Caco-2 (cell line): Measurements from ENCODE around the gene IFT74. TPM values are rescaled to one million over a fixed set of nuclear protein-coding genes. Genes with fewer than 3 reads are reported as not detected.

Source experiments
- BruUV-seq: library from RNA; stranded (reverse); fragments of 400-500 nt; replicated peaks from 2 replicates; lab custom pipeline; 2021; lab: Mats Ljungman, UMichigan
- CTCF ChIA-PET: fragments of 300-600 bp; sonication (Branson Sonifier 250); formaldehyde crosslinking; loops from one replicate; lab custom pipeline; 2022; ENCODE audit warnings: antibody characterized with exemption; lab: Charles Lee
- POLR2A ChIA-PET: fragments of 300-600 bp; sonication (Branson Sonifier 250); formaldehyde crosslinking; loops from one replicate; lab custom pipeline; 2022; ENCODE audit warnings: antibody characterized with exemption; lab: Charles Lee
- DNase-seq, 2 experiments: peaks; one replicate each; pipeline versions ENCODE4 v3.0.0 to v3.0.0-alpha.2; 2020 to 2022
- H3K27me3 ChIP-seq: replicated peaks from 2 replicates; pipeline ENCODE4 v1.6.0; 2011; ENCODE audit warnings: low read length; ENCODE audit not compliant: control insufficient read depth, insufficient read depth
- H3K36me3 ChIP-seq: 2 replicates; pipeline ENCODE4 v1.5.1; 2011; ENCODE audit warnings: low read length; ENCODE audit not compliant: control insufficient read depth, insufficient read depth
- H3K4me1 ChIP-seq: fragments of 250-450 bp; sonication (Bioruptor Pico); 2 replicates; pipeline ENCODE4 v1.5.1; 2020; ENCODE audit warnings: mild to moderate bottlenecking
- H3K4me3 ChIP-seq: 2 replicates; pipeline ENCODE4 v1.5.1; 2011; ENCODE audit warnings: low read depth, mild to moderate bottlenecking, control low read depth, low read length
- H3K9me3 ChIP-seq: fragments of 250-450 bp; sonication (Bioruptor Pico); 2 replicates; pipeline ENCODE4 v1.5.1; 2020; ENCODE audit warnings: mild to moderate bottlenecking, moderate library complexity
- H3K27ac Mint-ChIP-seq: one replicate; pipeline ENCODE4 v1.8.0; 2022; ENCODE audit warnings: mixed read lengths; ENCODE audit not compliant: unreplicated experiment
- H3K27me3 Mint-ChIP-seq: one replicate; pipeline ENCODE4 v1.8.0; 2022; ENCODE audit warnings: mixed read lengths; ENCODE audit not compliant: insufficient read depth, unreplicated experiment
- H3K36me3 Mint-ChIP-seq: one replicate; pipeline ENCODE4 v1.8.0; 2022; ENCODE audit warnings: mild to moderate bottlenecking, mixed read lengths; ENCODE audit not compliant: insufficient read depth, unreplicated experiment
- H3K4me1 Mint-ChIP-seq: one replicate; pipeline ENCODE4 v1.8.0; 2022; ENCODE audit warnings: low read depth, mixed read lengths; ENCODE audit not compliant: unreplicated experiment
- H3K4me3 Mint-ChIP-seq: one replicate; pipeline ENCODE4 v1.8.0; 2022; ENCODE audit warnings: mild to moderate bottlenecking, moderate library complexity, mixed read lengths; ENCODE audit not compliant: unreplicated experiment
- H3K9me3 Mint-ChIP-seq: one replicate; pipeline ENCODE4 v1.8.0; 2022; ENCODE audit warnings: mixed read lengths; ENCODE audit not compliant: unreplicated experiment
- CTCF ChIP-seq, 2 experiments: fragments of 200-600 bp in 1 of 2; IDR thresholded peaks; 1 replicate in 1 of 2; 2 replicates in 1 of 2; pipeline versions ENCODE4 v1.5.1 to v1.8.0; 2011 to 2022; ENCODE audit warnings: antibody characterized with exemption in 1 of 2, control low read depth in 1 of 2, inconsistent platforms in 1 of 2, low read depth in 1 of 2, low read length in 1 of 2, mild to moderate bottlenecking in 1 of 2, moderate library complexity in 1 of 2; ENCODE audit not compliant: insufficient read depth in 1 of 2, severe bottlenecking in 1 of 2, unreplicated experiment in 1 of 2
- intact Hi-C: fragments of 100-400 bp; cut with micrococcal nuclease; formaldehyde crosslinking; loops from one replicate; pipeline ENCODE4 v1.10.0; 2022; ENCODE audit not compliant: unreplicated experiment
- total RNA-seq: library from RNA; stranded (reverse); gene quantifications from 2 replicates; pipeline ENCODE4 v1.2.3, GENCODE V29; 2022

Gene IFT74
- total RNA-seq, 1 experiment from 2014 or later: 3.7 TPM

DNA sequence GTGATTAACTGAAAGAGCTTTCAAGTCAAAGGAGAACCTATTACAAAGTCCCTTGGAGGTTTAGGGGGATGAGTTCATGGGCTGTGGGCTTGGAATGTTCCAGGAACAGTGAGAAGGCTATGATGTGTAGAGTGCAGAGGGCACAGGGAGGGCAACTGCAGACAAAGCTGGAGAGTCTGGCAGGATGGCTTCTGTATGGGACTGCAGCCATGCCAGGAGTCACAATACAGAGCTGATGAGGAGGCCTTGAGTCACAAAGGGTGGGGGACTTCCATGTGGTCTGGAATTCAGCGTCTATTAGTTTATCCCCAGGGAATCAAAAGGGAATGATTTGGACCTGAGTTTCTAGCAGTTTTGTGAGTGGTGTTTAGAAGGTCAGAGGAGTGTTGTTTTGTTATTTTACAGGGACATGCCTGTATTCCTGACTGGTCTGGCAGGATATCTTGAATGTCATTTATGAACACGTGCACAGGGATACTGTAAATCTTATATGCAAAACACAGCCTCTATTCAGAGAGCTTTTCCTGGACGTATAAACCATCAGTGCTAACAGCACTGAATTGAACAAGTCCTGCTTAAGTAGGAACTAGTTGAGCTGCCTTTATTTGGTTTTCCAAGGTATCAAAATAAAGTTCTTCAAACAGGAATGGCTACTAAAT, 138.6 kb downstream of the IFT74 start:
- no peaks in the 10 kb centered on the region for H3K27me3 ChIP-seq
- Mint-ChIP-seq H3K27ac (no peak overlapping the region), H3K36me3 (no peaks in the 10 kb centered on the region), H3K4me1 (no peaks in the 10 kb centered on the region), H3K4me3 (no peak overlapping the region), H3K27me3 (no peaks in the 10 kb centered on the region), H3K9me3 (no peaks in the 10 kb centered on the region)
- no peak for TF ChIP-seq CTCF (IDR thresholded peaks at IDR 0.05; ENCODE audit: insufficient read depth in 1 of 2, low read depth in 1 of 2, low read length in 1 of 2, severe bottlenecking in 1 of 2, unreplicated experiment in 1 of 2)
- H3K36me3 ChIP-seq: no peaks in the 10 kb centered on the region
- no TSS peak for BruUV-seq
- CTCF ChIA-PET: no interaction called here
- intact Hi-C loops: no loop called here
- POLR2A ChIA-PET: no interaction called here
- H3K4me1 ChIP-seq: no peaks in the 10 kb centered on the region
- no peak overlapping the region for H3K4me3 ChIP-seq
- DNase-seq: no peak
- no peaks in the 10 kb centered on the region for H3K9me3 ChIP-seq

DNA sequence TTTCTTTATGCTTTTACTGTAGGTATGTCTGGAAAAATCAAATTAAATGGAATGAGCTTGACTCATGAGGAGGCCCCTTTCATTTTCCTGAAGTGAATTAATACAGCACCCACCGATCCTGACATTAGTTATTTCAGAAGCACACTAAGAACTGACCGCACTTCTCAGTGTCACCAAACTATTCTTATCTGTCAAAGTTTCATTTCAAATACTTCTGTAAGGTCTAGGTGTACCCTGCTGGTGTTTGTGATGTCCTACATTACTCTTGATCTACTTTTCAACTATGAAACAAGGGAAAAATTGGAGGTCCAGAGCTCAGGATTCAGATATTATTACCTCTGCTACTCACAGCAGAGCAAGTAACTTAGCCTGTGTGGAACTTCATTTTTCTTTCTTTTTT, 151.0 kb downstream of the IFT74 start:
- Histone ChIP-seq H3K4me3 (no peak overlapping the region), H3K27me3 (no peaks in the 10 kb centered on the region), H3K4me1 (no peaks in the 10 kb centered on the region), H3K36me3 (no peaks in the 10 kb centered on the region), H3K9me3 (no peaks in the 10 kb centered on the region)
- no peaks in the 10 kb centered on the region for H3K4me1 Mint-ChIP-seq
- H3K36me3 Mint-ChIP-seq: no peaks in the 10 kb centered on the region
- POLR2A ChIA-PET: no interaction called here
- no peak overlapping the region for H3K27ac Mint-ChIP-seq
- H3K4me3 Mint-ChIP-seq: no peak overlapping the region
- CTCF ChIA-PET: no interaction called here
- H3K27me3 Mint-ChIP-seq: no peaks in the 10 kb centered on the region
- intact Hi-C loops: no loop called here
- no peak for TF ChIP-seq CTCF (IDR thresholded peaks at IDR 0.05; ENCODE audit: insufficient read depth in 1 of 2, low read depth in 1 of 2, low read length in 1 of 2, severe bottlenecking in 1 of 2, unreplicated experiment in 1 of 2)
- BruUV-seq: no TSS peak
- DNase-seq: no peak
- no peaks in the 10 kb centered on the region for H3K9me3 Mint-ChIP-seq

- Histone ChIP-seq H3K4me3 (no peak within 1 kb of the TSS), H3K4me1 (no peaks in the 10 kb centered on the region), H3K9me3 (no peaks in the 10 kb centered on the region), H3K27me3 (no peaks in the 10 kb centered on the region), H3K36me3 (no peaks in the 10 kb centered on the region)
- no peak for DNase-seq
- Mint-ChIP-seq H3K27ac (no peak within 1 kb of the TSS), H3K9me3 (no peaks in the 10 kb centered on the region), H3K4me3 (no peak within 1 kb of the TSS), H3K4me1 (no peaks in the 10 kb centered on the region), H3K27me3 (no peaks in the 10 kb centered on the region), H3K36me3 (no peaks in the 10 kb centered on the region)
- no peak for TF ChIP-seq CTCF (IDR thresholded peaks at IDR 0.05; ENCODE audit: insufficient read depth in 1 of 2, low read depth in 1 of 2, low read length in 1 of 2, severe bottlenecking in 1 of 2, unreplicated experiment in 1 of 2)
- CTCF ChIA-PET: no interaction called here
- intact Hi-C loops: no loop called here
- BruUV-seq: no TSS peak
- POLR2A ChIA-PET: no interaction called here
Observed at GRCh38 chr9:27108981-27109541, 152.8 kb downstream of the IFT74 start, which contains the start of gene TEK. TEK (plus strand) TSS chr9:27109225; CDS start chr9:27109591, 366 bp downstream.
